LNCAP (cell line): ENCODE data around the gene GNS.

Experiments used
- TF ChIP-seq, protein P1 (sequence below): fragments of 450-650 bp; IDR thresholded peaks from 2 replicates; pipeline ENCODE4 v1.5.1; 2017; ENCODE audit warnings: mild to moderate bottlenecking

GNS gene

DNA sequence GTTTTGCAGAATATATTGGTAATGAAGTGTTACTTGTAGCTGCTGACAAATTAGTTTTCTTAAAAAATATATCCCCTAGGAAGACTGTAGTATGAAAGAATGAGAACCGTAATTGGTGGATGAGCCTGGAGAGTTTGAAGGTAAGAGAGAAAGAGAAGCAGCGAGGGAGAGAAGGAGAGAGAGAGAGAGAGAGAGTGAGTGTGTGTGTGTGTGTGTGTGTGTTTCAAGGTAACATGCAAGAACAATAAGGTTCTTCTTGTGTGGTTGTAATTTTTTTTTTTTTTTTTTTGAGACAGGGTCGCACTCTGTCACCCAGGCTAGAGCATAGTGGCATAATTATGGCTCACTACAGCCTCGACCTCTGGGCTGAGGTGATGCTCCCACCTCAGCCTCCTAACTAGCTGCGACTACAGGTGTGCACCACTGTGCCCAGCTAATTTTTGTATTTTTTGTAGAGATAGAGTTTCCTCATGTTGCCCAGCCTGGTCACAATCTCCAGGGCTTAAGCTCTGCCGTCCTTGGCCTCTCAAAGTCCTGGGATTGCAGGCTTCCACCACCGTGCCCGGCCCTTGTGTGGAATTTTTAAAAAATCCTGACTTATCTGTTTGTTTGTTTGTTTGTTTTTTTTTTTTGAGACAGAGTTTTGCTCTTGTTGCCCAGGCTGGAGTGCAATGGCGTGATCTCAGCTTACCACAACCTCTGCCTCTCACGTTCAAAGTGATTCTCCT lies 75.2 kb downstream of the GNS start:
- TF ChIP-seq, protein P1, sequence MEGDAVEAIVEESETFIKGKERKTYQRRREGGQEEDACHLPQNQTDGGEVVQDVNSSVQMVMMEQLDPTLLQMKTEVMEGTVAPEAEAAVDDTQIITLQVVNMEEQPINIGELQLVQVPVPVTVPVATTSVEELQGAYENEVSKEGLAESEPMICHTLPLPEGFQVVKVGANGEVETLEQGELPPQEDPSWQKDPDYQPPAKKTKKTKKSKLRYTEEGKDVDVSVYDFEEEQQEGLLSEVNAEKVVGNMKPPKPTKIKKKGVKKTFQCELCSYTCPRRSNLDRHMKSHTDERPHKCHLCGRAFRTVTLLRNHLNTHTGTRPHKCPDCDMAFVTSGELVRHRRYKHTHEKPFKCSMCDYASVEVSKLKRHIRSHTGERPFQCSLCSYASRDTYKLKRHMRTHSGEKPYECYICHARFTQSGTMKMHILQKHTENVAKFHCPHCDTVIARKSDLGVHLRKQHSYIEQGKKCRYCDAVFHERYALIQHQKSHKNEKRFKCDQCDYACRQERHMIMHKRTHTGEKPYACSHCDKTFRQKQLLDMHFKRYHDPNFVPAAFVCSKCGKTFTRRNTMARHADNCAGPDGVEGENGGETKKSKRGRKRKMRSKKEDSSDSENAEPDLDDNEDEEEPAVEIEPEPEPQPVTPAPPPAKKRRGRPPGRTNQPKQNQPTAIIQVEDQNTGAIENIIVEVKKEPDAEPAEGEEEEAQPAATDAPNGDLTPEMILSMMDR, result no peak

DNA sequence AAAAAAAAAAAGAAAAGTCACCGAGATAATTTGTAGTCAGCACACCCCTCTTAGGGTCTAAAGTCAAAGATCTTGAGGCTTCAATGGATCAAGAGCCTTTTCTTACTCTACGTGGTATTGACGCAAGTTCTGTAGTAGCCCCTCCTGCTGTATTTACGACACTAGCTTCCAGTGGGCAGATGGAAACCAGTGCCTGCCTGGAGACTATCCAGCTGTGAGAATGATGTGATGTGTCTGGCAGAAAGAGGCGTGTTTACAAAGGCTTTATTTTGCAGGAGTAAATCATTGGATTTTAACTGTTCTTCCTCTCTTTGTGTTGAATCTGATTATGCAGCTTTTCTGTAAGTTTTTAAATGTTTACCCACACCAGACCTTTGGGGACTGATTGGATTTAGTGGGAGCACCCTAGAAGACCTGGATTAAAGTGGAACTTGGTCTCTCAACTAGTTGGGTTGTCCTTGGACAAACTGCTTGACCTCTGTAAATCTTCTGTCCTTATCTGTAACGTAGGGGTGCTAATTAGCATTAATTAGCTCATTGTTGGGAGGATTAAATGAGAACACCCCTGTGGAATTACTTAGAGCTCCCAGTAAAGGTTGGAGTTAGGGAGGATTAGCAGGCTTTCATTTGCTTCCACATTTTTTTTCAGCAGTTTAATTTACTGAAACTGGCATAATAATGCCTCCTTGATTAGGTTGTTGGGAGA lies 76.5 kb downstream of the GNS start:
- TF ChIP-seq, protein P1, result no peak

DNA sequence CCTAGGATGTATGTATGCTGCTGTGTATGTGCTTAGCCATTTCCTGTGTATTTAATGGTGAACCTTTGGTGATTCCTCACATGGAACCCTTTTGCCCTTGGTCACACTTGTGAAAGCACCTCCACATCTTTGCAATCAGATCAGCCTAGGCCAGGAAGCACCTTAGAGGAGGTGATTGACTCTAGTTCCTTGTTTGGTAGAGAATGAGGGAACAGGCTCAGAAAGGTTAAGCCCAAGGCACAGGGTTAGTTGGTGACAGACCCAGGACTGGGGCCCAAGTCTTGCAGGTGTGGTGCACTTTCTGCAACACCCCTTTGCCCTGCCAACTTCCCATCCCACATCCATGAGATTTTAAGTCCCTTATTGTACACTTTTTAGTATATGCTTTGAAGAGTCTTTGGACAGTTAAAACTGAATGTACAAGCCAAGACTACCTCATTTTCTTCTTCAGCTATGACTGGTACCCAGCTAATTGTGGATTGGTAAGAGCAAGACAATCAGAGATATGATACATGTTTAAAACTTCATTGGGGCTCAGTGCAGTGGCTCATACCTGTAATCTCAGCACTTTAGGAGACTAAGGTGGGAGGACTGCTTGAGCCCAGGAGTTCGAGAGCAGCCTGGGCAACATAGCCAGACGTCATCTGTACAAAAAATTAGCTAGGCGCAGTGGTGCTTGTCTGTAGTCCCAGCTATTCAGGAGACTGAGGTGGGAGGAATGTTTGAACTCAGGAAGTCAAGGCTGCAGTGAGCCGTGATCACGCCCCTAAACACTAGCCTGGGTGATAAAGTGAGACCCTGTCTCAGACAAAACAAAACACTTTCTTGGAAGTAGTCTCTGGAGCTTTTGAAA lies 77.8 kb downstream of the GNS start:
- TF ChIP-seq, protein P1, result no peak

DNA sequence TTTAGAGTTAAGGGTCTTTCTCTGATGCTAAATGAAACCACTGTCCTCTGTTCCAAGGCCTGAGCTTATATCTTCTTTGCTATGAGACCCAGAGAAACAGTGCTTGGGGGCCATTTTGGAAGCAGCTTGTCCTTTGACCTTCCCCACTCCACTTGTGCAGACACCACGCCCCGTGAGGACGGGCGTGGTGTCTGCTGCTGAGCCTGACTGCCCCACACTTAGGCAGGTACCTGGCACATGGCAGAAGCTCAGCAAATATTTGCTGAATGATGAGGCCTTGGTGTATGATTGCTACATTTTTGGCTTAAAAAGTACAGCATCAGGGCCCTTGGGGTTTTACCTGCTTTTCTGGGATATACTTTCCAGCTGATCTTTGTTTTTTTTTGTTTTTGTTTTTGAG lies 79.0 kb downstream of the GNS start:
- TF ChIP-seq, protein P1, result no peak

DNA sequence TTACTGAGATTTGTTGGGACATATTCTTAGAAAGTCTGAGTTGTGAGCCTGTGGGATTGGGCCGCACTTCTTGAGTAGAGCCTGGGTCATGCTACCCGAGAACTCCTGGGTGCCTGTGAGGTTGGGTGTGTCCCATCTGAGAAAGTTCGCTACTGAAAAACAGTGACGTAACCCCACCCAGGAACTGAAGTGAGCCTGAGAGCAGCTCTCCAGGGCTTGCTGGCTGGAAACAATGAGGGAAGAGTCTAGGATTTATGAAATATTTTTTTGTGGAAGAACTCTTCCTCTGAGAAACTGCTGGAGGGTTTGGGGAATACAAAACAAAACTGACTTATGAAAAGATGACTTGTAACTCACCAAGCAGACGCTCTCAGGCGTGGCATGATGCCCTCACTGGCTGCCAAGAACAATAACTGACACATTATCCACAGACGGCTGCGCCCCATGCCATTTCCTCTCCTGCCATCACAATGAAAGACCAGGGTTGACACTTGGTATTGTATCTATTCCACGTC lies 79.7 kb downstream of the GNS start:
- TF ChIP-seq, protein P1, result no peak

DNA sequence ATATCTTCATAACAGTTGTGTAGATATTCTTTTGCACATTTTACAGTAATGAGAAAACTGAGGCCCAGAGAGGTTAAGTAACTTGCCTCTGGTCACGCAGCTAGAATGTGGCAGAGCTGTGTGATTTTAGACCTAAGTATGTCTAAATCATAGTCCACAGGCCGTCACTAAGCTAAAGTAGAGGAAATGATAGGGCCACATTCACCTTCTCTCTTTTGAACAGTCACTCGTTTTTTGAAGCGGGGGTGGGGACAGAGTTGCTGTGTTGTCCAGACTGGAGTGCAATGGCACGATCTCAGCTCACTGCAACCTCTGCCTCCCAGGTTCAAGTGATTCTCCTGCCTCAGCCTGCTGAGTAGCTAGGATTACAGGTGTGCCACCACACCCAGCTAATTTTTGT lies 80.4 kb downstream of the GNS start:
- TF ChIP-seq, protein P1, result no peak

DNA sequence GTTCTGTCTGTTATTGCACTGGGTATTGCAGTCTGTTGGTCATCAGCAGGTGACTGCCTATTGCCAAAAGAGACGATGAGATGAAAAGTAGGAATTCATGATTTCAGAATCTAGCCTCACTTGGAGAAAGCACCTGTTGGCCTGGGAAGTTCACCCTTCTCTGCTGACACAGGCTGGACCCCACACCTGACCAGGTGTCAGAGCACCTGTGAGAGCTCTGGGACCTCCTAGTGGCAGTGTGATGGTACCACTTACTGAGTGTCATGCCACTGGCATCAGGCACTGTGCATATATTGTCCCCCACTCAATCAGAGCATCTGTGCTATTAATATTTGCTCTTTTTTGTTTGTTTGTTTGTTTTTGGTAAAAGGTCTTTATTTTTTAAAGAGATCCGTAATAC lies 81.0 kb downstream of the GNS start:
- TF ChIP-seq, protein P1, result no peak; the same call in 1 of the 2 replicates
